GM21515 (cell line): ENCODE measurements around the gene FKBP15.
A peak's percentile ranks its signal among the peaks of the same experiment; 100 is the strongest.
"Not testable (repeated sequence)": the region's sequence is repeated elsewhere in the genome, so short reads cannot be mapped to it uniquely, and the experiment has no call there.

ENCODE experiments used
- ATAC-seq: cut with Tn5 transposase; IDR thresholded peaks from one replicate; pipeline ENCODE4 v1.9.1; 2021; ENCODE audit not compliant: unreplicated experiment

FKBP15 gene, protein sequence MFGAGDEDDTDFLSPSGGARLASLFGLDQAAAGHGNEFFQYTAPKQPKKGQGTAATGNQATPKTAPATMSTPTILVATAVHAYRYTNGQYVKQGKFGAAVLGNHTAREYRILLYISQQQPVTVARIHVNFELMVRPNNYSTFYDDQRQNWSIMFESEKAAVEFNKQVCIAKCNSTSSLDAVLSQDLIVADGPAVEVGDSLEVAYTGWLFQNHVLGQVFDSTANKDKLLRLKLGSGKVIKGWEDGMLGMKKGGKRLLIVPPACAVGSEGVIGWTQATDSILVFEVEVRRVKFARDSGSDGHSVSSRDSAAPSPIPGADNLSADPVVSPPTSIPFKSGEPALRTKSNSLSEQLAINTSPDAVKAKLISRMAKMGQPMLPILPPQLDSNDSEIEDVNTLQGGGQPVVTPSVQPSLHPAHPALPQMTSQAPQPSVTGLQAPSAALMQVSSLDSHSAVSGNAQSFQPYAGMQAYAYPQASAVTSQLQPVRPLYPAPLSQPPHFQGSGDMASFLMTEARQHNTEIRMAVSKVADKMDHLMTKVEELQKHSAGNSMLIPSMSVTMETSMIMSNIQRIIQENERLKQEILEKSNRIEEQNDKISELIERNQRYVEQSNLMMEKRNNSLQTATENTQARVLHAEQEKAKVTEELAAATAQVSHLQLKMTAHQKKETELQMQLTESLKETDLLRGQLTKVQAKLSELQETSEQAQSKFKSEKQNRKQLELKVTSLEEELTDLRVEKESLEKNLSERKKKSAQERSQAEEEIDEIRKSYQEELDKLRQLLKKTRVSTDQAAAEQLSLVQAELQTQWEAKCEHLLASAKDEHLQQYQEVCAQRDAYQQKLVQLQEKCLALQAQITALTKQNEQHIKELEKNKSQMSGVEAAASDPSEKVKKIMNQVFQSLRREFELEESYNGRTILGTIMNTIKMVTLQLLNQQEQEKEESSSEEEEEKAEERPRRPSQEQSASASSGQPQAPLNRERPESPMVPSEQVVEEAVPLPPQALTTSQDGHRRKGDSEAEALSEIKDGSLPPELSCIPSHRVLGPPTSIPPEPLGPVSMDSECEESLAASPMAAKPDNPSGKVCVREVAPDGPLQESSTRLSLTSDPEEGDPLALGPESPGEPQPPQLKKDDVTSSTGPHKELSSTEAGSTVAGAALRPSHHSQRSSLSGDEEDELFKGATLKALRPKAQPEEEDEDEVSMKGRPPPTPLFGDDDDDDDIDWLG

DNA sequence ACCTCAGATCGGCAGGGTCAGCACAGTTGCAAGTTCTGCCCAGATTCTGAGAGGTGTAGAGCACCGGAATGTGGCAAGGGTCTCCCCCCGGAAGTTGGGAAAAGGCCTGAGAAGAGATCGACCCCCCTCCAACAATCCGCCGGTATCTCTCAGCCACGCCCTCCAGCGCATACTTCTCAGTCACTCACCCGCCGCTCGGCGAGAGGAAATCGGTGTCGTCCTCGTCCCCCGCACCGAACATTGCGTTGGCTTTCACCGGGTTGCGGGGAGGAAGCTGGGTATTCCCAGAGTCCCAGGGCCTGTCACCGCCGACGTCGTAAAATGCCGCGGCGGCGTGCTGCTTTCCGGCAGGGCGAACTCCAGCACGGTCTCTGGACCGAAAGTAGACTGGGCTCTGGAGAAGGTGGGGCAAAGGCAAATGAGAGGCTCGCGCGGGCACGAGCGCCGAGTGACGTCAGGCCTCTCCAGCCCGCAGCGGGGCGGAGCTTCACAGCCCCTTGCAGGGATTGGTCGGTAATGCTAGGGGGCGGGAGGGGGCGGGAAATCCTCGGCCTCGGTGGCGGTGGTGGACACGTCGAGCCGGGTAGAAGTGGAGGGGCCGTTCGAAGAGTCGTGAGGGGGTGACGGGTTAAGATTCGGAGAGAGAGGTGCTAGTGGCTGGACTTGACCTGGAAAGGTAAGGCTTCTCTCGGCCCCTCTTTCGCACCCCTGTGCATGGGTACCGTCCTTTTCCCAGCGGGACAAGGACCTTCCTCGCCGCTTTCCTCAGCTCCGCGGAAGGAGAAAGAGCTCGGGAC, at the start of gene FKBP15, which contains the start of gene SLC31A1:
TSS of gene FKBP15 (minus strand) at position 275 of the 797 bp plus-strand sequence. CDS start at position 241, 34 bp downstream.
TSS of gene SLC31A1 (plus strand) at position 542 of the 797 bp plus-strand sequence. CDS start 34,605 bp downstream, outside the sequence.
- ATAC-seq, result peak; percentile 83

DNA sequence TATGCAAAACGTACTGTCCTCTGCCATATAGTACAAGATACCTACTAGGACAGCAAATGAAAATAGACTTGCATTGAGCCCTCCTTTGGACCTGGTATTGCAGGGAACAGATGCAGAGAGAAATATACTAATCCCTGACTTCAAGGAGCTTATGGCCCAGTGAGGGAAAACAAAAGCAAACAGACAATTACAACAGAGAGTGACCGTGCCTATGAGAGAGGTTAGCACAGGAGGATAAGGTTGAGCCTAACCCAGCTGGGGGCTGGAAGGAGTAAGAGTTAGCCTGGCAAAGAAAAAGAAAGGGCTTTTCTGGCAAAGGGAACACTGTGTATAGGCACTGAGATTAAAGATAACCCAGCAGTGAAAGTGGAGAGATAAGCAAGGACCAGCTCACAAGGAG, 48.8 kb upstream of the FKBP15 start:
- no peak for ATAC-seq

GRCh38 chr9:113269355-113269754, 48.3 kb upstream of the FKBP15 start:
- no peak for ATAC-seq

DNA sequence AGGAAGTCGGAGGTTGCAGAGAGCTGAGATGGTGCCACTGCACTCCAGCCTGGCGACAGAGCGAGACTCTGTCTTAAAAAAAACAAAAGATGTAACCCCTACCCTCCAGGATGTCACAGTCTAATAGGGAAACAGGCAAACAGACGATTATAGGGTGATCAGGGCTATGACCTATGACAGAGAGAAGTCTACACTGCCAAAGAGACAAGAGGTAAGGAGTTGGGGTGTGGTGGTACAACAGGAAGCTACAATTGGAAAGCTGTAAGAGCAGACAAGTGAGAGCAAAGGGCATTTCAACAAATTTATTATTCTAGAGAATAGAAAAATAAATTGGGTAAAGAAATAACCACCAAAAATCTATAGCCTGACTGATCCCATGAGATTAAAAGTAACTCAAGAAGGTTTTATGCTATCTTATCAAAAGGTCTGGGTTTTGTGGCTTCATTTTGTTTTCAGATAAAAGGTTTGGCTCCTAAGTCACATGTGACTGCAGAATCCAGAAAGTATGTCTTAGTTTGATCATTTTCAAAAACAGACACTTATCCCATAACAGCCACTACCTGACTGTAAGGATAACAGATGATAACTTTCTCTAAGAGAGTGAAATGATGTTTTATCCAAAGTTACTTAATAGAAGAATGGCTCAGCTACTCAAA, 47.0 kb upstream of the FKBP15 start:
- no peak for ATAC-seq

DNA sequence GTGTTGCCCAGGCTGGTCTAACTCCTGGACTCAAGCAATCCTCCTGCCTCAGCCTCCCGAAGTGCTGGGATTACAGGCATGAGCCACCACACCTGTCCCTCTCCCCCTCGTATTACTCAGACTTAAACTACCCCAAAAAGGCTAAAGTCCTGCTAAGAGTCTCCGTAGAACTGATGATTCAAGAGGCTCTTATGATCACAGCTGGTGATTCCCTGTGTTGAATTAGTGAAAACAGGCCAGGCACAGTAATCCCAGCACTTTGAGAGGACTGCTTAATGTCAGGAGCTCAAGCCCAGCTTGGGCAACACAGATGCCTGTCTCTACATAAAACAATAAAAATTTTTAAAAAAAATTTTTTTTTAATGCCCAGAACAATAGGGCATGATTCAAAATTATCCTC, 45.1 kb upstream of the FKBP15 start:
- no peak for ATAC-seq

DNA sequence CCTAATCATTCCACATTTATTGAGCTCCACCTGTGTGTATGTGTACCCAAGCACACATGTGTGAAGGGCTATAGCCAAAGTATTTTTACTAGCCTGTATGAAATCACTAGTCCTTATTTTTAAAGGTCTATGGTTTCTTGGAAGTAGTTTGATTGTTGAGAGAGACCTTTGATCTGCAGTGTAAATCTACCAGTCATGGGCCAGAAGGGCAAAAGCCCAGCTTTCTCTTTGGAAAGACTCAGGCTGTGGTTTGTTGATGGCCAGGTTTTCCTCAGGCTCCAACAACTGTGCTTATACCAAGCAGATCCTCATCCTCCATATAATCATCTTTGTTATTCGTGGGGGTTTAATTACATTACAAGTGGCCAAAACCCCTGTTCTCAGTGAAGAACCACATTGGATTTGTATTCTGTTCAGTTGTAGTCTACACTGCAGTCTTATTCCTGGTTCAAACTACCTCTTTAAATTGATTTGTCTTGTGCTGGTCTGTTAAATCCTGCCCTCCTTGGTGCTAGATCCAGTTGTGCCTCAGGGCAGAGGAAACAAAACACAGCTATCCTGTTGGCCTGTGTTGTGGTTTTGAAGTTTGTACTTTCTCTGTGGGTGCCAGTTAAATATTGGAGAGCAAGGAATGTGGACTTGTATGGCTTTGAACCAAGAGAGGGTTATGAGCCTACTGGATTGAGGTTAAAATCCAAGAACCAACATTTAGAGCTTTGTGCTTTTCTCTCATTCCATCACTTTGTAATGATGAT, 41.0 kb upstream of the FKBP15 start:
- no peak for ATAC-seq

- ATAC-seq, result no peak
Measured at GRCh38 chr9:113258282-113258681, 37.2 kb upstream of the FKBP15 start.

DNA sequence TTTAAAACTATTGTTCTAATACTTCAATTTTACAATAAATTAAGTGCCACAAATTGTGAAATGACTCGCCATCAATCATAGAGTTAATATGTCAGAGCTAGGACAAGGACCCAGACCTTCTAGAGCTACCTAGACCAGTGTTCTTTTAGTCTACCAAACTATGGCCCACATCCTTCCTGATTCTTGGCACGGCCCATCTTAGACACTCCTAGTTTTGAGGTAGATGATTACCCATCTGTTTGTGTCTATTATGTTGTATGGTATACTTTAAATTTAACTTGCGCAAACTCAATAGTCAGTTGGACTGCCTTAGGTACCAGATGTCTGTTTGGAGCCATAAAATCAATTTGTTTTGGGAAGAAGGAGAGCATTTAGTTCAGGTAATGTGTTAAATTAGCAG, 36.8 kb upstream of the FKBP15 start:
- no peak for ATAC-seq

DNA sequence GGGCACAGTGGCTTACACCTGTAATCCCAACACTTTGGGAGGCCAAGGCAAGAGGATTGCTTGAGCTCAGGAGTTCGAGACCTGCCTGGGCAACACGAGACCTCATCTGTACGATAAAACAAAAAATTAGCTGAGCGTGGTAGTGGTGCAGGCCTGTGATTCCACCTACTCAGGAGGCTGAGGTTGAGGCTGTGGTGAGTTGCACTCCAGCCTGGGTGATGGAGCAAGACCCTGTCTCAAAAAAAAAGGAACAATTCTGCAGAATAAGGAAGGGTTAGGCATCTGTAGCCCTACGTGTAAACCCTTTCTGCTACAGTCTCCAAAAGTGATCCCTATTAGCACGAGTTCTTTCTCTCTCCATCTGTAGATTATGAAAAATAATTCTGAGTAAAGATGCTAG, 34.4 kb upstream of the FKBP15 start:
- no peak for ATAC-seq

DNA sequence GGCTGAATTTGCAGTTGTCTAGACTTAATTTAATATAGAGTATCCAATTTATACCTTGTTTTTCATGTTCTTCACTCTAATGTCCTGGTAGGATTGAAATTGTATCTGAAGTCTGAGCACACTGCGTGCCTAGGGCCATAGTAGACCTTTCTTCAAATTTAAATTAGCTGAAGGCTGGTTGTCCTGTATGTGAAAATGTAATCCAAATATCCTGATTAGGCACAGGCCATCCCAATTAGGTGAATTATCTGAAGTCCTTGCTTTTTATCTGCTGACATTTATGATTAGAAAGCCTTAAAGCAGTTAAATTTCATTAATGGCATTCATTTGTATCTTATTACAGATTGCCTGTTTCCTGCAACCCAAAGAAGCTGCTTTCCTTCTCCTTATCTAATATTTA, 33.9 kb upstream of the FKBP15 start:
- no peak for ATAC-seq

GRCh38 chr9:113250807-113251206, 29.7 kb upstream of the FKBP15 start:
- ATAC-seq, result no peak

- not testable (repeated sequence) for ATAC-seq
Measured at GRCh38 chr9:113249661-113250060, 28.6 kb upstream of the FKBP15 start.

- no peak for ATAC-seq
Measured at GRCh38 chr9:113247640-113248039, 26.6 kb upstream of the FKBP15 start.

DNA sequence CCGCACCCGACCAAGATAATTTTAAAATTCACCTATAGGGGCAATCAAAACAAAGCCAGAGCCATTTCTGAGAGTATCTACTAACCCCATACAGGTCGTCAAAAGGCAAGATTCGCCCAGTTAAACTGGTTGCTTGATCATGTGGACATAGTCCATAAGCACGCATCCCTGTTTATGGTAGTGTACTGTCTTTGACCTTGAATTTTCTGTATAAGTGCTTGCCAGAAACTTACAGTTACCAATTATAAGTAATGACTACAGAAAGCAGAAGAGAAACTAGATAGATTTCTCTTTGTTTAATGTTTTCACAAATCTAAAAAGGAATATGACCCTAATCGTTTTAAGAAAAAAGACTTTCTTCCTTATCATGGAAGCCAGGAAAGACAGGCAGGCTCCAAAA, 25.9 kb upstream of the FKBP15 start:
- no peak for ATAC-seq

DNA sequence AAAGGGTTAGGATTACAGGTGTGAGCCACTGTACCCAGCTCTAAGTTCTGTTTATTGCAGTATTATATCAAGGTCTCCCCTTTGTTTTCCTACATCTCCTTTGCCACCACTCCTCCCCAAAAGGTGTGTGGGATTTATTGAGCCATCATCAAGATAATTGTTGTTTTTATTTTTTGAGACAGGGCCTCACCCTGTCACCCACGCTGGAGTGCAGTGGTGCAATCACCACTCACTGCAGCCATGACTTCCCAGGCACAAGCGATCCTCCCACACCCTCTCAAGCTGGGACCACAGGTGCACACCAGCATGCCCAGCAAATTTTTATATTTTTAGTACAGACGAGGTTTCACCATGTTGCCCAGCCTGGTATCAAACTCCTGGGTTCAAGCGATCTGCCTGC, 24.8 kb upstream of the FKBP15 start:
- no peak for ATAC-seq

DNA sequence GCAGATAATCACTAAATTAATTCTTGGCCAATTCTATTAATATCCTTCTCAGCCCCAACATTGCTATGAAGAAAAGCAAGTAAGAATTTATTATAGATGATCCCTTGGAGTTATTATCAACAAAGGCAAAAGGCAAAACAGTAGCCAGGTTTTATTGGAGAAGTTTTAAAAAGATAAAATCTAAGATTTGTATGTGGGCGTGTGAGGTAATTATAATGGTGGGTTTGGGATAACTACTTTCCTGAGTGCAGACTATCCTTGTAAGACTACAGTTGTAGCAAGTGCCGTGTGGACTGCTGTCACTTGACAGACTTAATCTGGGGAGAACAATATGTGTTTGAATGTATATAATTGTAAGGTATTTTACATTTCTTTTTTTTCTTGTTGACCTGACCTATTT, 23.5 kb upstream of the FKBP15 start:
- ATAC-seq, result no peak

- no peak for ATAC-seq
Measured at GRCh38 chr9:113241161-113241560, 20.1 kb upstream of the FKBP15 start.

GRCh38 chr9:113238859-113239232, 17.8 kb upstream of the FKBP15 start:
- no peak for ATAC-seq

DNA sequence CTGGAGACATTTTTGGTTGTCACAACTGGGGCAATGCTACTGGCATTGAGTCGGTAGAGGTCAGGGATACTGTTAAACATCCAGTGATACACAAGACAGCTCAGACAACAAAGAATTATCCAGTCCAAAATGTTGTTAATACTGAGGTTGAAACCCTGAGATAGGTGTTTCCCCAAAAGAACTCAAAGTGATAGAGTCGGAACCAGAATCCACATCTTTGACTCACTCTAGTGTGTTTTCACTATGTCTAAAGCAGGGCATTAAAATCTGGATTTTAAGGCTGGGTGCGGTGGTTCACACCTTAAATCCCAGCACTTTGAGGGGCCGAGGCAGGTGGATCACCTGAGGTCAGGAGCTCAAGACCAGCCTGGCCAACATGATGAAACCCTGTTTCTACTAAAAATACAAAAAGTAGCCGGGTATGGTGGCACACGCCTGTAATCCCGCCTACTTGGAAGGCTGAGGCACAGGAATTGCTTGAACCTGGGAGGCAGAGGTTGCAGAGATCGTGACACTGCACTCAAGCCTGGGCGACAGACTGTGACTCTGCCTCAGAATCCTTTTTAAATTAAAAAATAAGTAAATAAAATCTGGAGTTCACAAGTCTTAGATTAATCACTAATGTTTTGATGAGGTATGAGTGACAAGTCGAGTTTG, 17.3 kb upstream of the FKBP15 start:
- ATAC-seq, result no peak
